SK-N-SH (cell line): ENCODE results near the gene STUB1. TPM values are rescaled to one million over a fixed set of nuclear protein-coding genes. Genes with fewer than 3 reads are reported as not detected.

Source experiments
- CTCF ChIA-PET: fragments of 300-600, 350-600 bp; formaldehyde crosslinking; extraction: SDS; loops from one replicate; lab custom pipeline; 2021; lab: Yijun Ruan, JAX
- POLR2A ChIA-PET: fragments of 350-600 bp; sonication (Branson Sonifier 250); formaldehyde crosslinking; extraction: SDS; loops from one replicate; lab custom pipeline; 2020; ENCODE audit warnings: antibody characterized with exemption, inconsistent platforms; lab: Yijun Ruan, JAX
- DNase-seq: peaks from one replicate; pipeline ENCODE4 v3.0.0; 2012
- H2AFZ ChIP-seq: fragments of 200-600 bp; sonication (generic); 2 replicates; pipeline ENCODE4 v1.8.1; 2016; ENCODE audit warnings: antibody characterized with exemption, mild to moderate bottlenecking, low read depth
- H3F3A ChIP-seq: fragments of 200-600 bp; sonication (generic); replicated peaks from 2 replicates; pipeline ENCODE3; 2016; ENCODE audit warnings: antibody characterized with exemption, mild to moderate bottlenecking; ENCODE audit not compliant: insufficient read depth
- H3K27ac ChIP-seq, 2 experiments: fragments of 200-500 bp in 1 of 2; fragments of 200-600 bp in 1 of 2; sonication (Bioruptor generic) in 1 of 2; sonication (generic), shearing (Covaris generic) in 1 of 2; 2 replicates each; pipeline versions ENCODE4 v1.5.1 to v1.6.1; 2014 to 2016; ENCODE audit warnings: low read depth in 2 of 2, inconsistent platforms in 1 of 2, low read length in 1 of 2, mild to moderate bottlenecking in 1 of 2, mixed read lengths in 1 of 2
- H3K27me3 ChIP-seq: fragments of 200-600 bp; sonication (generic), shearing (Covaris generic); 2 replicates; pipeline ENCODE4 v1.6.1; 2016; ENCODE audit warnings: mixed run types; ENCODE audit not compliant: insufficient read depth
- H3K36me3 ChIP-seq, 2 experiments: fragments of 200-500 bp in 1 of 2; fragments of 200-600 bp in 1 of 2; sonication (Bioruptor generic) in 1 of 2; sonication (generic) in 1 of 2; replicated peaks in 1 of 2; 2 replicates each; pipeline versions ENCODE3 to v1.5.1; 2014 to 2016; ENCODE audit warnings: low read length in 1 of 2, mild to moderate bottlenecking in 1 of 2; ENCODE audit not compliant: insufficient read depth in 2 of 2, control insufficient read depth in 1 of 2
- H3K4me1 ChIP-seq, 2 experiments: fragments of 200-500 bp in 1 of 2; fragments of 200-600 bp in 1 of 2; sonication (Bioruptor generic) in 1 of 2; sonication (generic), shearing (Covaris generic) in 1 of 2; 2 replicates each; pipeline versions ENCODE4 v1.5.1 to v1.6.1; 2014 to 2016; ENCODE audit warnings: low read depth in 1 of 2, low read length in 1 of 2, mixed run types in 1 of 2; ENCODE audit not compliant: insufficient read depth in 2 of 2, control insufficient read depth in 1 of 2
- H3K4me2 ChIP-seq: fragments of 200-600 bp; sonication (generic), shearing (Covaris generic); 2 replicates; pipeline ENCODE4 v1.6.1; 2017; ENCODE audit warnings: mixed run types
- H3K4me3 ChIP-seq, 2 experiments: fragments of 200-500 bp in 1 of 2; fragments of 200-600 bp in 1 of 2; sonication (Bioruptor generic) in 1 of 2; sonication (generic), shearing (Covaris generic) in 1 of 2; 2 replicates each; pipeline versions ENCODE4 v1.5.1 to v1.8.1; 2014 to 2016; ENCODE audit warnings: low read depth in 2 of 2, inconsistent platforms in 1 of 2, low read length in 1 of 2, mild to moderate bottlenecking in 1 of 2, mixed read lengths in 1 of 2, moderate library complexity in 1 of 2
- H3K79me2 ChIP-seq: fragments of 200-600 bp; sonication (generic); 2 replicates; pipeline ENCODE4 v1.8.1; 2017; ENCODE audit warnings: mild to moderate bottlenecking; ENCODE audit not compliant: insufficient read depth
- H3K9ac ChIP-seq: fragments of 200-600 bp; sonication (generic); 2 replicates; pipeline ENCODE4 v1.6.1; 2017; ENCODE audit warnings: mixed run types
- H3K9me2 ChIP-seq: fragments of 200-600 bp; sonication (generic); 2 replicates; pipeline ENCODE4 v1.6.1; 2017; ENCODE audit warnings: mixed run types
- H3K9me3 ChIP-seq: fragments of 200-600 bp; sonication (generic); 2 replicates; pipeline ENCODE4 v1.6.1; 2017; ENCODE audit warnings: mixed run types, mild to moderate bottlenecking, moderate library complexity
- H4K20me1 ChIP-seq: fragments of 200-600 bp; sonication (generic); 2 replicates; pipeline ENCODE4 v1.6.1; 2017; ENCODE audit warnings: mild to moderate bottlenecking, mixed run types; ENCODE audit not compliant: insufficient read depth
- CTCF ChIP-seq: fragments of 200-600 bp; sonication (generic); IDR thresholded peaks from 2 replicates; pipeline ENCODE4 v1.6.1; 2017; ENCODE audit warnings: antibody characterized with exemption, mild to moderate bottlenecking, moderate library complexity
- FOSL2 ChIP-seq: IDR thresholded peaks from 2 replicates; pipeline ENCODE4 v1.4.0; 2012; ENCODE audit warnings: low read depth, mild to moderate bottlenecking, moderate library complexity, borderline replicate concordance
- GABPA ChIP-seq: IDR thresholded peaks from 2 replicates; pipeline ENCODE4 v1.4.0; 2012; ENCODE audit warnings: low read depth, mild to moderate bottlenecking
- MAX ChIP-seq: IDR thresholded peaks from 2 replicates; pipeline ENCODE4 v1.4.0; 2012; ENCODE audit warnings: low read depth
- MEF2A ChIP-seq: IDR thresholded peaks from 2 replicates; pipeline ENCODE4 v1.4.0; 2012; ENCODE audit warnings: low read depth, borderline replicate concordance
- POLR2AphosphoS5 ChIP-seq: IDR thresholded peaks from 2 replicates; pipeline ENCODE4 v1.6.1; 2012; ENCODE audit warnings: low read depth, low read length
- RFX5 ChIP-seq: IDR thresholded peaks from 2 replicates; pipeline ENCODE4 v1.6.1; 2012; ENCODE audit warnings: mild to moderate bottlenecking, improper control_type of control experiment, low read length
- SIN3A ChIP-seq: IDR thresholded peaks from 2 replicates; pipeline ENCODE4 v1.6.1; 2012; ENCODE audit warnings: low read depth, mild to moderate bottlenecking, low read length, moderate library complexity, borderline replicate concordance
- TEAD4 ChIP-seq: IDR thresholded peaks from 2 replicates; pipeline ENCODE4 v1.4.0; 2012; ENCODE audit warnings: mild to moderate bottlenecking, borderline replicate concordance; ENCODE audit not compliant: insufficient read depth
- USF2 ChIP-seq: fragments of 150-350 bp; IDR thresholded peaks from 2 replicates; pipeline ENCODE4 v1.6.1; 2017; ENCODE audit warnings: antibody characterized with exemption, low read length, low read depth, borderline replicate concordance
- WGBS: methylation state at CpG from one replicate; pipeline ENCODE4 v1.1.6; 2017; ENCODE audit warnings: low lambda C conversion rate; 5-methylcytosine and 5-hydroxymethylcytosine counted together
- polyA plus RNA-seq, 3 experiments: library from polyadenylated mRNA; depleted of rRNA; stranded (reverse); fragments of >200 nt; gene quantifications; 2 replicates each; pipeline ENCODE4 v1.2.3, GENCODE V29; 2012

STUB1 gene
- polyA plus RNA-seq, 1 of the 3 experiments (the other 2 are of a cell fraction): 323 TPM

DNA sequence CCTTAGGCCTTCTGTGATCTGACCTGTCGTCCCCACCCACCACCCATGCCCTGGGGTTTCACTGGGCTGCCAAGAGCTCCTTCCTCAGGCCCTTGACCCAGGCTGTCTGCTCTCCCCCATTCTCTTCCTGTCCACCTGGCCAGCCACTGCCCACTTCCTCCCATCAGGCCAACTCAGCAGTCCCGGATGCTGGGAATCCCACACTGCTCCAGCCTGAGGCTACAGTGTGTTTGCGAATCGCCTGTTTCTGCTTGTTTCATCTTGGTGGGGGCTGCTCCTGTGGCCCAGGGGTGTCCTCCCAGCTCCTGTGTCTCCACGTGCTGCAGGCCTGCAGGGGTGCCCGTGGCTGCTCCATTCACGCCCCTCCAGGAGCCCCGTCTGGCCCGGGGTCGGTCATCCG lies 33.9 kb downstream of the STUB1 start (continued):
- TF ChIP-seq MAX: no peak
- TF ChIP-seq SIN3A: no peak
- no peak for TF ChIP-seq RFX5
- TF ChIP-seq TEAD4: no peak

DNA sequence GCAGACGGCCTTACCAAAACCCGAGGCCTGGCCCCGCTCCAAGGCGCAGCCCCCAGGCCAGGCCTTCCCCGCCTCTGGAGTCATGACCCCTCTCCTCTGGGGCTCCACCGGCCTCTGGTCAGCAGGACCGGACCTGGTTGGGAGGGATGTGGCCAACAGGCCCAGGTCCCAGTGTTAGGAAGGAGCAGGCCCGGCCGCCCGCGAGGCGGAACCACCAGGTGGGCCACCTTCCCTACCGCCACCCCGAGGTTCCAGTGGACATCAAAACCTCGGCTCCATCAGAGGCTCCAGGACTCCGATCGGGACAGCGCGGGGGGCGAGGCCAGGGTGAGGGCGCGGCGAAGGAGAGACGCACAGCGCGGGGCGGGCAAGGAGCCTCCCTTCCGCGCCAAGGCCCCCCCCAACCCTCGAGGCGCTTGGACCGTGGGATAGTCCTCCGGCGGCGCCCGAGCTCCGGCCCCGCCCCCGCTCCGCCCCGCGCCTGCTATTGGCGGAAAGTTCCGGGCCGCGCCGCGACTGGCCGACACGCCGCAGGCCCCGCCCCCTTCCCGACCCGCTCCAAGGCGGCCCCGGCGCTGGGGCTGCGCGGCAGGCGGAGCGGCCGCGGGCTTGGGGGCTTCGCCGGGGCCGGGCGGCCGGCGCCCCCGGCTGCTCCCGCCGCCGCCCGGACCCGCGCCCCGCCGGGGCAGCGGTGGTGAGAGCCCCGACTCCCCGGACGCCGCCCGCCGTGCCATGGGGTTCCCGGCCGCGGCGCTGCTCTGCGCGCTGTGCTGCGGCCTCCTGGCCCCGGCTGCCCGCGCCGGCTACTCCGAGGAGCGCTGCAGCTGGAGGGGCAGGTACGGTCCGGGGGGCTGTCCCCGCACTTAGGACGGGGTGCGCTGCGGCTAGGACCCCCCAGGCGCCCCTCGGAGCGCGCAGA lies 34.6 kb downstream of the STUB1 start, which contains the start of gene METRN:
Gene METRN (plus strand): TSS at position 561 of the 919 bp plus-strand sequence. CDS start 172 bp downstream, at position 733.
- no peak for TF ChIP-seq MEF2A
- peak; percentile 83 for TF ChIP-seq MAX
- TF ChIP-seq GABPA: no peak
- TF ChIP-seq USF2: no peak
- TF ChIP-seq FOSL2: no peak
- Histone ChIP-seq H3K36me3 (peaks cover 0 to 4% of the 10 kb centered on the region in 2 experiments), H3K27ac (peak within 1 kb of the TSS; percentile 56 to 91; a peak in 3 of 4 replicates), H3K79me2 (0 out of 2 replicates have a peak, but pooled peaks cover 2% of the 10 kb centered on the region), H3K4me1 (peaks cover 23 to 51% of the 10 kb centered on the region in 2 experiments; a peak in 3 of 4 replicates), H2AFZ (no peak within 1 kb of the TSS), H3K9ac (peak within 1 kb of the TSS; percentile 67), H3K4me3 (peak within 1 kb of the TSS; percentile 66 to 70), H4K20me1 (peaks cover 12% of the 10 kb centered on the region; the same call in 1 of the 2 replicates), H3K9me3 (no peaks in the 10 kb centered on the region), H3K9me2 (no peaks in the 10 kb centered on the region), H3F3A (peaks cover 32% of the 10 kb centered on the region), H3K27me3 (no peaks in the 10 kb centered on the region), H3K4me2 (peak within 1 kb of the TSS; percentile 93)
- peak; percentile 92 for DNase-seq
- ChIA-PET CTCF (interaction anchor here (1.1 to 22.4 kb wide), 8 partner anchors 10 to 70 kb away, joined by 4 to 358 read pairs (median 20); partner anchors contain the start of genes ANTKMT, CCDC78, CHTF18 and CIAO3), POLR2A (interaction anchor here (1.2 to 2.6 kb wide), 5 partner anchors 8 to 54 kb away, joined by 3 to 13 read pairs (median 4); partner anchors contain the start of gene CCDC78)
- 77% methylated on average over 5 of the region's 108 CpGs for WGBS

DNA sequence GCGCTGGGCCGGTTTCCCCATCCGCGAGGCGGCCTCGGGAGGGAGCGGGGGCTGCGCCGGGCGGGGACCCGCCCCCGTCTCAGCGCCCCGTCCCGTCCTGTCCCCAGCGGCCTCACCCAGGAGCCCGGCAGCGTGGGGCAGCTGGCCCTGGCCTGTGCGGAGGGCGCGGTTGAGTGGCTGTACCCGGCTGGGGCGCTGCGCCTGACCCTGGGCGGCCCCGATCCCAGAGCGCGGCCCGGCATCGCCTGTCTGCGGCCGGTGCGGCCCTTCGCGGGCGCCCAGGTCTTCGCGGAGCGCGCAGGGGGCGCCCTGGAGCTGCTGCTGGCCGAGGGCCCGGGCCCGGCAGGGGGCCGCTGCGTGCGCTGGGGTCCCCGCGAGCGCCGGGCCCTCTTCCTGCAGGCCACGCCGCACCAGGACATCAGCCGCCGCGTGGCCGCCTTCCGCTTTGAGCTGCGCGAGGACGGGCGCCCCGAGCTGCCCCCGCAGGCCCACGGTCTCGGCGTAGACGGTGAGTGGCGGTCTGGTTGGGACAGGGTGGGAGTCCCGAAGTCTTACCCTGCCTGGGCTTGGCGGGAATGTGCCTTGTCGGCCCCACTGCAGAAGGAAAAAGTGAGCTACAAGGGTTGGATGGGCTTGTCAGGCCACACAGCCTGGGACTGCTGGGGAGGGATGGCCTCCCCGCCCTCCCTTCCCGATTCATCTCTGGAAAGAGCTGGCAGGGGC lies 35.4 kb downstream of the STUB1 start:
- CTCF ChIA-PET: interaction anchor here (0.6 to 22.4 kb wide), 10 partner anchors 11 to 69 kb away, joined by 3 to 358 read pairs (median 9); partner anchors contain the start of genes ANTKMT, CCDC78, CHTF18 and CIAO3
- peak; percentile 81 for DNase-seq
- POLR2A ChIA-PET: interaction anchor here (1.1 to 2.6 kb wide), 7 partner anchors 9 to 68 kb away, joined by 3 to 13 read pairs (median 4); partner anchors contain the start of gene CCDC78
- Histone ChIP-seq H2AFZ (no peak overlapping the region), H3K9ac (peak overlapping the region; percentile 67), H3K4me2 (peak overlapping the region; percentile 93), H3K9me3 (no peaks in the 10 kb centered on the region), H3K4me1 (peaks cover 18 to 47% of the 10 kb centered on the region in 2 experiments; a peak in 3 of 4 replicates), H4K20me1 (peaks cover 12% of the 10 kb centered on the region; the same call in 1 of the 2 replicates), H3K27ac (peak overlapping the region; percentile 56 to 91; a peak in 3 of 4 replicates), H3K36me3 (peaks cover 0 to 4% of the 10 kb centered on the region in 2 experiments)
- WGBS: 10% methylated on average over 4 of the region's 74 CpGs
- TF ChIP-seq POLR2AphosphoS5 (no peak; the same call in 1 of the 2 replicates), CTCF (peak; percentile 28), SIN3A (peak; percentile 10; the same call in 1 of the 2 replicates)
- TF ChIP-seq, all 33 proteins: peak for 2
- Histone ChIP-seq H3K4me3 (peak overlapping the region; percentile 66 to 70), H3K27me3 (no peaks in the 10 kb centered on the region), H3F3A (peaks cover 30% of the 10 kb centered on the region), H3K79me2 (0 out of 2 replicates have a peak, but pooled peaks cover 2% of the 10 kb centered on the region), H3K9me2 (no peaks in the 10 kb centered on the region)
